Liver (tissue), 9 donors: Measurements from ENCODE around the gene SLC25A12. TPM values are rescaled to one million over a fixed set of nuclear protein-coding genes. Genes with fewer than 3 reads are reported as not detected.

ENCODE experiments used
- DNase-seq: peaks from one replicate; pipeline ENCODE4 v3.0.0-alpha.2; 2017; ENCODE audit warnings: low spot score
- H3K27ac ChIP-seq, 2 donors: one replicate each; pipeline ENCODE4 v1.7.0; 2013; ENCODE audit warnings: inconsistent platforms in 2 of 2, low read length in 2 of 2, control low read depth in 1 of 2, low read depth in 1 of 2, mild to moderate bottlenecking in 1 of 2
- H3K27me3 ChIP-seq, 4 donors: one replicate each; pipeline versions ENCODE4 v1.6.1 to v1.7.0; 2013; ENCODE audit warnings: low read length in 3 of 4, inconsistent platforms in 1 of 4, mild to moderate bottlenecking in 1 of 4, moderate library complexity in 1 of 4; ENCODE audit not compliant: control insufficient read depth in 4 of 4, insufficient read depth in 4 of 4
- H3K36me3 ChIP-seq, 4 donors: one replicate each; pipeline versions ENCODE4 v1.6.1 to v1.7.0; 2013; ENCODE audit warnings: low read length in 3 of 4, mild to moderate bottlenecking in 3 of 4, low read depth in 1 of 4, moderate library complexity in 1 of 4; ENCODE audit not compliant: control insufficient read depth in 4 of 4, insufficient read depth in 3 of 4
- H3K4me1 ChIP-seq, 4 donors: one replicate each; pipeline versions ENCODE4 v1.6.1 to v1.7.0; 2013; ENCODE audit warnings: low read length in 3 of 4, mild to moderate bottlenecking in 3 of 4, moderate library complexity in 1 of 4; ENCODE audit not compliant: control insufficient read depth in 4 of 4, insufficient read depth in 4 of 4
- H3K4me3 ChIP-seq, 3 donors: one replicate each; pipeline versions ENCODE4 v1.6.1 to v1.7.0; 2013; ENCODE audit warnings: low read length in 3 of 3, control low read depth in 1 of 3, low read depth in 1 of 3, mild to moderate bottlenecking in 1 of 3
- H3K9ac ChIP-seq, 2 donors: one replicate each; pipeline ENCODE4 v1.7.0; 2013; ENCODE audit warnings: low read length in 2 of 2, mild to moderate bottlenecking in 2 of 2, moderate library complexity in 2 of 2, control low read depth in 1 of 2, low read depth in 1 of 2
- H3K9me3 ChIP-seq, 4 donors: one replicate each; pipeline versions ENCODE4 v1.6.1 to v1.7.0; 2013; ENCODE audit warnings: low read length in 3 of 4; ENCODE audit not compliant: control insufficient read depth in 4 of 4
- ATF3 ChIP-seq: IDR thresholded peaks from 2 replicates; pipeline ENCODE4 v1.6.1; 2016; ENCODE audit warnings: antibody characterized with exemption
- CTCF ChIP-seq: fragments of 150-350 bp; IDR thresholded peaks from 2 replicates; pipeline ENCODE4 v1.5.1; 2017; ENCODE audit warnings: improper control_type of control experiment, low read depth, low read length; ENCODE audit not compliant: missing input control
- EGR1 ChIP-seq, 2 donors: IDR thresholded peaks; 2 replicates each; pipeline ENCODE4 v1.6.1; 2016 to 2018; ENCODE audit warnings: antibody characterized with exemption in 2 of 2, low read depth in 2 of 2
- FOXA1 ChIP-seq: IDR thresholded peaks from 2 replicates; pipeline ENCODE4 v1.6.1; 2016; ENCODE audit warnings: antibody characterized with exemption
- FOXA2 ChIP-seq: IDR thresholded peaks from 2 replicates; pipeline ENCODE4 v1.6.1; 2016; ENCODE audit warnings: antibody characterized with exemption
- GABPA ChIP-seq, 2 donors: IDR thresholded peaks in 1 of 2; conservative IDR thresholded peaks in 1 of 2; 2 replicates each; pipeline ENCODE4 v1.6.1; 2016; ENCODE audit warnings: antibody characterized with exemption in 2 of 2, mild to moderate bottlenecking in 1 of 2, moderate library complexity in 1 of 2
- HNF4A ChIP-seq, 2 donors: conservative IDR thresholded peaks; 2 replicates each; pipeline ENCODE4 v1.6.1; 2016; ENCODE audit warnings: antibody characterized with exemption in 2 of 2, mild to moderate bottlenecking in 2 of 2
- HNF4G ChIP-seq: IDR thresholded peaks from 2 replicates; pipeline ENCODE4 v1.6.1; 2016; ENCODE audit warnings: antibody characterized with exemption
- JUND ChIP-seq, 2 donors: IDR thresholded peaks; 2 replicates each; pipeline ENCODE4 v1.6.1; 2016; ENCODE audit warnings: antibody characterized with exemption in 2 of 2
- MAX ChIP-seq: IDR thresholded peaks from 2 replicates; pipeline ENCODE4 v1.6.1; 2016; ENCODE audit warnings: antibody characterized with exemption
- NR2F2 ChIP-seq: IDR thresholded peaks from 2 replicates; pipeline ENCODE4 v1.6.1; 2016; ENCODE audit warnings: antibody characterized with exemption
- RAD21 ChIP-seq, 2 donors: IDR thresholded peaks; 2 replicates each; pipeline ENCODE4 v1.6.1; 2016; ENCODE audit warnings: antibody characterized with exemption in 2 of 2, mild to moderate bottlenecking in 2 of 2
- REST ChIP-seq: IDR thresholded peaks from 2 replicates; pipeline ENCODE4 v1.6.1; 2016; ENCODE audit warnings: antibody characterized with exemption, mild to moderate bottlenecking
- RXRA ChIP-seq, 2 donors: IDR thresholded peaks; 2 replicates each; pipeline ENCODE4 v1.6.1; 2017 to 2018; ENCODE audit warnings: antibody characterized with exemption in 2 of 2, mild to moderate bottlenecking in 1 of 2
- SP1 ChIP-seq: IDR thresholded peaks from 2 replicates; pipeline ENCODE4 v1.6.1; 2018; ENCODE audit warnings: antibody characterized with exemption, mild to moderate bottlenecking
- TAF1 ChIP-seq: conservative IDR thresholded peaks from 2 replicates; pipeline ENCODE4 v1.6.1; 2016; ENCODE audit warnings: antibody characterized with exemption, mild to moderate bottlenecking
- YY1 ChIP-seq: IDR thresholded peaks from 2 replicates; pipeline ENCODE4 v1.6.1; 2016; ENCODE audit warnings: antibody characterized with exemption, mild to moderate bottlenecking
- ZBTB33 ChIP-seq: IDR thresholded peaks from 2 replicates; pipeline ENCODE4 v1.6.1; 2016; ENCODE audit warnings: antibody characterized with exemption
- WGBS: extraction: QIAGEN DNeasy Blood & Tissue Kit; methylation state at CpG from one replicate; pipeline ENCODE4 v1.1.7; 2013; 5-methylcytosine and 5-hydroxymethylcytosine counted together
- polyA plus RNA-seq, 2 donors: library from polyadenylated mRNA; stranded (reverse) in 1 of 2; unstranded in 1 of 2; fragments of 200-250 nt in 1 of 2; fragments of >200 nt in 1 of 2; fragmentation: Nextera tagmentation in 1 of 2; extraction: Ambion mirVana in 1 of 2; gene quantifications; one replicate each; pipeline versions ENCODE4 v1.2.1 to v1.2.3, GENCODE V29; 2013 to 2015
- total RNA-seq, 2 donors: library from RNA; depleted of rRNA; stranded (reverse); fragments of >200 nt; gene quantifications; one replicate each; pipeline ENCODE4 v1.2.3, GENCODE V29; 2014
- donor health status: healthy.
- donor health status: healthy.
- donor health status: healthy.
- donor health status: healthy.
- donor health status: healthy.

SLC25A12 gene
- total and polyA plus RNA-seq, 4 donors = 0.46 to 4.4 (median 2.1) TPM

GRCh38 chr2:171824086-171824485 lies 70.0 kb downstream of the SLC25A12 start:
- DNase-seq = no peak
- Histone ChIP-seq H3K36me3 (no peaks in the 10 kb centered on the region), H3K9ac (no peak overlapping the region), H3K9me3 (no peaks in the 10 kb centered on the region), H3K4me1 (no peaks in the 10 kb centered on the region), H3K4me3 (no peak overlapping the region), H3K27ac (no peak overlapping the region), H3K27me3 (no peaks in the 10 kb centered on the region)
- TF ChIP-seq FOXA1 (no peak), EGR1 (IDR thresholded peaks at IDR 0.05; ENCODE audit: low read depth in 2 of 2) (no peak), RXRA (IDR thresholded peaks at IDR 0.05) (no peak), RAD21 (IDR thresholded peaks at IDR 0.05) (no peak), YY1 (no peak), FOXA2 (no peak), MAX (no peak), HNF4G (no peak), JUND (IDR thresholded peaks at IDR 0.05) (no peak), SP1 (no peak), REST (no peak), ZBTB33 (no peak), NR2F2 (no peak), HNF4A (conservative IDR thresholded peaks at IDR 0.05) (no peak), GABPA (IDR thresholded peaks at IDR 0.05 in 1 of 2, conservative IDR thresholded peaks at IDR 0.05 in 1 of 2) (no peak), TAF1 (no peak), CTCF (no peak), ATF3 (no peak)
- WGBS = 97% methylated on average over 1 of the region's 1 CpG
